ENCODE data around the gene NKIRAS1.
"Not testable (repeated sequence)": the region's sequence is repeated elsewhere in the genome, so short reads cannot be mapped to it uniquely, and the experiment has no call there.

NKIRAS1 gene

DNA sequence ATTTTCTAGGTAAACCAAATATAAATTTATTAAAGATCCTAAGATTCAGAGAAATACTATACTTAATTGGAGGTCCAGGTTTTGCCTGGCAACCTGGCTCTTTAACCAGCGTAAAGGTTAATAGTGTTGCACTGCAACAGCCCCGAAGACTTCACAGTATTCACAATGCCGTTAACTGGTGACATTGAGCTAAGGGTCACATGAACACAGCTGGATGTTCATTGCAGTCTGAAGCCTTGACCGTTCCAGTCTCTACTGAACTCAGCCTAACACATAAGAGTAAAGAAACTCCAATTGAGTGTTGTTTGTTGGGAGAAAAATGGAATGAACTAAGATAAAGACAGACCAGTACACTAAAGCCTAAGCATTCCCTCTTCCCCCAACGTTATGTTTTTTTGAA, 26.8 kb downstream of the NKIRAS1 start:
- Mint-ChIP-seq H3K4me3 (no peak overlapping the region), H3K4me1 (no peaks in the 10 kb centered on the region), H3K27me3 (no peaks in the 10 kb centered on the region), H3K27ac (no peak overlapping the region), H3K9me3 (no peaks in the 10 kb centered on the region)
- no peak for DNase-seq
- ATAC-seq: no peak

GRCh38 chr3:23889386-23889785, 27.4 kb downstream of the NKIRAS1 start:
- Mint-ChIP-seq H3K4me3 (no peak overlapping the region), H3K27ac (no peak overlapping the region), H3K9me3 (no peaks in the 10 kb centered on the region), H3K27me3 (no peaks in the 10 kb centered on the region), H3K4me1 (no peaks in the 10 kb centered on the region)
- DNase-seq (no peak), ATAC-seq (no peak)

DNA sequence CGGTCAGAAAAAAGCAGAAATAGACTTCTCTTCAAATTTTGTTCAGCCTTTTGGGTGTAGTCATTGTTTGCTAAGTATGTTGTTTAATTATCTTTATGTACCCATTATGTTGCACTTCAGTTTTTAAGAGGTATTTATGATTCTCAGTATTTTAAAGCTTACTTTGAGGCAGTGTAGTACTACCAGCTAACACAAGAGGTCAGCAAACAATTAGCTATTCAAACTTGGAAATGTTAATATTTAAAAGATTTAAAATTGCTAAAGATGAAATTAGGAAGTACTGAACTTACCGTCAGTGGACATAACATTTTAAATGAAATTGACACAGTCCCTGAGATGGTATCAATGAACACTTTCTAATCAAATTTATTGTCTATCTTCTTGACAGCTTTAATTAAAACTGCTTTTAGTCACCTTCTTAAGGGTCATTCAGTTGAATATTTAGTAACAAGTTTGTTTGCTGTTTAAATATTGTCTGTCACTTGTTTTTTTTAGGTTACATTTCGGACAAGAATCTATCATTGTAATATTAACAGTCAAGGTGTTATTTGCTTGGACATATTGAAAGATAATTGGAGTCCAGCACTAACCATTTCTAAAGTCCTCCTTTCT, 28.1 kb downstream of the NKIRAS1 start:
- Mint-ChIP-seq H3K4me1 (no peaks in the 10 kb centered on the region), H3K27ac (no peak overlapping the region), H3K9me3 (no peaks in the 10 kb centered on the region), H3K27me3 (no peaks in the 10 kb centered on the region), H3K4me3 (no peak overlapping the region)
- ATAC-seq (no peak), DNase-seq (no peak)

- H3K27me3 Mint-ChIP-seq: no peaks in the 10 kb centered on the region
- H3K9me3 Mint-ChIP-seq: no peaks in the 10 kb centered on the region
- H3K4me3 Mint-ChIP-seq: no peak overlapping the region
- H3K4me1 Mint-ChIP-seq: peaks cover 9% of the 10 kb centered on the region
- DNase-seq (no peak), ATAC-seq (no peak)
- H3K27ac Mint-ChIP-seq: peak overlapping the region in 1 of 2 donors; percentile 47
Measured at GRCh38 chr3:23886311-23886710, 30.5 kb downstream of the NKIRAS1 start.

GRCh38 chr3:23885210-23885609, 31.6 kb downstream of the NKIRAS1 start:
- Mint-ChIP-seq H3K27me3 (no peaks in the 10 kb centered on the region), H3K27ac (no peak overlapping the region), H3K4me3 (no peak overlapping the region), H3K4me1 (peaks cover 20% of the 10 kb centered on the region), H3K9me3 (no peaks in the 10 kb centered on the region)
- ATAC-seq (no peak), DNase-seq (no peak)

- H3K4me3 Mint-ChIP-seq: no peak overlapping the region
- H3K4me1 Mint-ChIP-seq: peaks cover 24% of the 10 kb centered on the region
- DNase-seq: no peak
- H3K27me3 Mint-ChIP-seq: no peaks in the 10 kb centered on the region
- ATAC-seq: no peak
- H3K27ac Mint-ChIP-seq: no peak overlapping the region
- H3K9me3 Mint-ChIP-seq: no peaks in the 10 kb centered on the region
Measured at GRCh38 chr3:23884481-23884880, 32.3 kb downstream of the NKIRAS1 start.

DNA sequence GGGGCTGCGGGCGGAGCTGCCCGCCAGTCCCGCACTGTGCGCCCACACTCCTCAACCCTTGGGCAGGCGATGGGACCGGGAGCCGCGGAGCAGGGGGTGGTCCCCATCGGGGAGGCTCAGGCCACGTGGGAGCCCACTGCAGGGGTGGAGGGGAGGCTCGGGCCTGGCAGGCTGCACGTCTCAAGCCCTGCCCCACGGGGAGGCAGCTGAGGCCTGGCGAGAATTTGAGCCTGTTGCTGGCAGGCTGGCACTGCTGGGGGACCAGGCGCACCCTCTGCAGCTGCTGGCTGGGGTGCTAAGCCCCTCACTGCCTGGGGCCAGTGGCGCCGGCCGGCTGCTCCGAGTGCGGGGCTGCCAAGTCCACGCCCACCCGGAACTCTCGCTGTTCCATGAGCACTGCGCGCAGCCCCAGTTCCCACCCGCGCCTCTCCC, 34.3 kb downstream of the NKIRAS1 start:
- DNase-seq (no peak), ATAC-seq (peak; percentile 71)
- H3K27me3 Mint-ChIP-seq: no peaks in the 10 kb centered on the region
- no peak overlapping the region for H3K27ac Mint-ChIP-seq
- H3K4me3 Mint-ChIP-seq: no peak overlapping the region
- no peaks in the 10 kb centered on the region for H3K9me3 Mint-ChIP-seq
- peaks cover 32% of the 10 kb centered on the region for H3K4me1 Mint-ChIP-seq

GRCh38 chr3:23881993-23882392, 34.8 kb downstream of the NKIRAS1 start:
- ATAC-seq, DNase-seq, H3K27me3 Mint-ChIP-seq, H3K9me3 Mint-ChIP-seq: not testable (repeated sequence)
- Mint-ChIP-seq H3K4me1 (peaks cover 32% of the 10 kb centered on the region), H3K4me3 (peak overlapping the region; percentile 46 to 72), H3K27ac (peak overlapping the region; percentile 64 to 78)

- ATAC-seq (peak; percentile 52), DNase-seq (no peak)
- Mint-ChIP-seq H3K4me3 (peak overlapping the region in 1 of 2 donors; percentile 30), H3K27me3 (no peaks in the 10 kb centered on the region), H3K9me3 (no peaks in the 10 kb centered on the region), H3K4me1 (peaks cover 32% of the 10 kb centered on the region), H3K27ac (no peak overlapping the region)
Measured at GRCh38 chr3:23880703-23881339, 36.0 kb downstream of the NKIRAS1 start.

- H3K4me1 Mint-ChIP-seq: peaks cover 32% of the 10 kb centered on the region
- no peaks in the 10 kb centered on the region for H3K9me3 Mint-ChIP-seq
- DNase-seq: no peak
- no peaks in the 10 kb centered on the region for H3K27me3 Mint-ChIP-seq
- no peak overlapping the region for H3K4me3 Mint-ChIP-seq
- ATAC-seq: no peak
- no peak overlapping the region for H3K27ac Mint-ChIP-seq
Measured at GRCh38 chr3:23879485-23879884, 37.3 kb downstream of the NKIRAS1 start.

DNA sequence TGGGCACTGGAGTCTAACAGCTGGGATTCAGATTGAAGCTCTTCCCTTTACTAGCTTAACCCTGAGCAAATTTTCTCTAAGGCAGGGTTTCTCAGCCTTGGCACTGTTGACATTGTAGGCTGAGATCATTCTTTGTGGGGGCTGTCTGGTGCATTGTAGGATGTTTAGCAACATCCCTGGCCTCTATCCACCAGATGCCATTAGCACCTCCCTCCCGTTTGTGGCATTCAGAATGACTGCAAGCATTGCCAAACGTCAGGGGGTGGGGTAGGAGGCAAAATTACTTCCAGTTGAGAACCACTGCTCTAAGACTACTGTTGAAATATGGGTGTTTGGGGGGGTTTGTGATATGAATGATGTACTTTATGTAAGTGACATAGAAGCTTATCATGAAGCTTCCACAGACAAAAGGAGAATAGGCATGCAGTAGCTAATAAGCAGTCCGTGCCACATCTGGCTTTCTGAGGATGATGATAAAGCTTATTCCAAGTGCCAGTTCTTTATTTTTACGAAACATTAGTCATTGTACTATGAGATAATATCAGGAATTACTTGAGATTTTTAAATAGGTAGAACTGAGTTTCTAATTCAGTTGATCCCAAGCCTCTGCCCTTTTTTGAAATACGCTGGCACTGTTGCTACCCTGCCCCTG, 39.3 kb downstream of the NKIRAS1 start:
- Mint-ChIP-seq H3K9me3 (no peaks in the 10 kb centered on the region), H3K4me1 (peaks cover 32% of the 10 kb centered on the region), H3K27me3 (no peaks in the 10 kb centered on the region), H3K4me3 (no peak overlapping the region), H3K27ac (peak overlapping the region in 1 of 2 donors; percentile 15)
- DNase-seq: no peak
- ATAC-seq: no peak

- ATAC-seq: no peak
- no peak overlapping the region for H3K27ac Mint-ChIP-seq
- H3K9me3 Mint-ChIP-seq: no peaks in the 10 kb centered on the region
- H3K4me1 Mint-ChIP-seq: peaks cover 29% of the 10 kb centered on the region
- H3K4me3 Mint-ChIP-seq: no peak overlapping the region
- H3K27me3 Mint-ChIP-seq: no peaks in the 10 kb centered on the region
- no peak for DNase-seq
Measured at GRCh38 chr3:23876923-23877322, 39.9 kb downstream of the NKIRAS1 start.

- H3K27ac Mint-ChIP-seq: no peak overlapping the region
- DNase-seq: no peak
- no peaks in the 10 kb centered on the region for H3K27me3 Mint-ChIP-seq
- no peak for ATAC-seq
- no peaks in the 10 kb centered on the region for H3K9me3 Mint-ChIP-seq
- H3K4me1 Mint-ChIP-seq: peaks cover 12% of the 10 kb centered on the region
- no peak overlapping the region for H3K4me3 Mint-ChIP-seq
Measured at GRCh38 chr3:23875113-23875725, 41.6 kb downstream of the NKIRAS1 start.

DNA sequence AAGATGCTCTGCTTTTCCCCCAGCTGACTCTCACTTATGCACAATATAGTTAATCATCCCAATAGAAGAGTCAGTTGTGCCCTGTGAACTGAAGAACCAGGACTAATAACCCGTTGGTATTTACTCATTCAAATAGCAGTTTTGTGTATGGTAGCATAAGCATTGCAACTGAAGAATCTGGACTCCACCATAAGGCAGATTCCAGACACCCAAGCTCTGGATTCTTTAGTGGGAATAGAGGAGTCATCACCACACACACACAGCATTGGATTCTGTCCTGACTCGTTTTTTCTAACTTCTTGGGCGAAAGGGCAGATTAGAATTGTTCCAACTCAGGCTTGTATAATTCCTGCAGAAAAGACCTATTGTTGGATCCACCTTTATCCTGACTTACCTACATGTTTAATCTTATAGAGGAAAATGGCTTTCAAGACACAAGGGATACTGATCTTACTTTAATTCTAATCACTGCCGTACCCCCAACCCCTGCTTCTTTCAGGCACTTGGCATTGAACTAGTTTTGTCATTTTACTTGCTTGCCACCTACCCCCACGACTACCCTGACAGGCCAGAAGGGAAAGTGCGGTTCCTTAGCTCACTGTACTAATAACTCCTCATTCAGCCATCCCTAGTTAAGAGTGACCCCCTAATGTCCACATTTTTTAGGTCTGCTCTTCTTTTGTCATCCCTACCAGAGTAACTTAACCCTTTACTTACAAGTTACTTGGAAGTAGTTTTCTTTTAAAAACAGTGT, 42.3 kb downstream of the NKIRAS1 start:
- Mint-ChIP-seq H3K27ac (no peak overlapping the region), H3K4me1 (peaks cover 8% of the 10 kb centered on the region), H3K27me3 (no peaks in the 10 kb centered on the region), H3K9me3 (no peaks in the 10 kb centered on the region), H3K4me3 (no peak overlapping the region)
- ATAC-seq (no peak), DNase-seq (no peak)

- Mint-ChIP-seq H3K27me3 (no peaks in the 10 kb centered on the region), H3K27ac (no peak overlapping the region), H3K4me1 (peaks cover 4% of the 10 kb centered on the region), H3K9me3 (no peaks in the 10 kb centered on the region), H3K4me3 (no peak overlapping the region)
- no peak for ATAC-seq
- no peak for DNase-seq
Measured at GRCh38 chr3:23873941-23874340, 42.8 kb downstream of the NKIRAS1 start.
